NOMO-1 treated with DMSO at 0.1 percent for 48 hours (cell line): ENCODE measurements around the gene ATIC.

Experiments
- DNase-seq: peaks from one replicate; lab custom pipeline; 2025; ENCODE audit not compliant: unreplicated experiment; lab: John Stamatoyannopoulos, UW

ATIC gene

DNA sequence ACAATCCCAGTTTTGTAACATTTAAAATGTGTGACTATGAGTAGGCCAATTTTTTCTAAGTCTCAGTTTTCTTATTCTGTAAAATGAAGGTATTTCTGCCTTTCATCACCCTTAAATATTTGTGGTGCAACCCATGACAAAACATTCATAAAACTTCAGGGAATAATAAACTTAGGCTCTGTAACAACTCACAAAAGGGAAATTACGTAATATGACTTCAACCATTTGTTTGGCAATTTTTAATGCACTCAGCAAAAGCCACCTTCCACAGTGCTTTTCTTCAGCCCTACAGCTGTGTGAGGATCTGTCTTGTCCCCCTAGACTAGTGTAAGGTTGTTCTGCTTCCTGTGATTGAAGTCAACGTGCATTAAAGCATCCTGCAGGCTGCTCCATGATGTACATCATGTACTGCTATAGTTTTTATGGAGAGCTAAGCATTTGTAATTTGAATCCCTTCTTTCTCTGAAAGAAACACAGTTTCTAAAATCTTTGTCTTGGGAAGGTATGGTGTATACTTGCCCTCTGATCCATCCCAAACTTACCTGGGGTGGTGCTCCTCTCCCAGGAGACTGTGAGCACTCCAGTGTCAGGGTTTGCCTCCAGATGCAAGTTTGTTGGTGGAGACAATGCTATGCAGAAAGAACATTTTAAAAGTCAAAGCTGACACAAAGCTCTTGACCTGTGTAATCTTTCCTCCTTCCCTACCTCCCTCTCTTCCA is 84.9 kb downstream of the ATIC start:
- DNase-seq, result peak; percentile 85

DNA sequence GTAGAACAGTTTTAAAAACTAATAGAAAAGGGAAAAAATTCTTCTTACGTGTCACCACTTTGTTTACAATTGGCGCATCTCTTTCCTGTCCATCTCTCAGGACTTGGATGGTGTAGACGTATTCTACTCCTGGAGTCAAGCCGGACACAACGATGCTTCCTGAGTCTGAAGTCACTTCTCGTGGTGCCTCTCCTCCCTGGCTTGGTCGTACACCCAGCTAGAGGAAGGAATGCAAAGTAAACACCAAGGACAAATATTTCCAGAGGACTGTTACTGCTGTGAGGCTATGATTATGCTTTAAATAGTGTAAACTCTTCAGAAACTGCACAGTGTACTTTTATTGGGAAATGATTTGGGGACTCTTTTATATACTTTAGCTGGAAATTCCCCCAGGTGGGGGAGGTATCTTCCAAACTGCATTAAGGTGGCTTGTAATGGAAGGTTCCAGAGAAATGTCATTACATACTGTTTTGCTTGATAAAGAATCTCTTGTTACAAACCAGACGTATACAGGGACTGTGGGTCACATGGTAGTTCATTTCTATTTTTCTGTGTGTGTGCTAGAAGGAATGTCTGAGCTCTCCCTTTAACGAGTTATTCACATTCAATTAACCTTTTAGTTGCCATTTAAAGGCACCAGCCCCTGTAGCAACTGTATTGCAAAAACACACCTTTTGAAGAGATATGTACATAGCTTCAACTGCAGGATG is 85.9 kb downstream of the ATIC start:
- no peak for DNase-seq

DNA sequence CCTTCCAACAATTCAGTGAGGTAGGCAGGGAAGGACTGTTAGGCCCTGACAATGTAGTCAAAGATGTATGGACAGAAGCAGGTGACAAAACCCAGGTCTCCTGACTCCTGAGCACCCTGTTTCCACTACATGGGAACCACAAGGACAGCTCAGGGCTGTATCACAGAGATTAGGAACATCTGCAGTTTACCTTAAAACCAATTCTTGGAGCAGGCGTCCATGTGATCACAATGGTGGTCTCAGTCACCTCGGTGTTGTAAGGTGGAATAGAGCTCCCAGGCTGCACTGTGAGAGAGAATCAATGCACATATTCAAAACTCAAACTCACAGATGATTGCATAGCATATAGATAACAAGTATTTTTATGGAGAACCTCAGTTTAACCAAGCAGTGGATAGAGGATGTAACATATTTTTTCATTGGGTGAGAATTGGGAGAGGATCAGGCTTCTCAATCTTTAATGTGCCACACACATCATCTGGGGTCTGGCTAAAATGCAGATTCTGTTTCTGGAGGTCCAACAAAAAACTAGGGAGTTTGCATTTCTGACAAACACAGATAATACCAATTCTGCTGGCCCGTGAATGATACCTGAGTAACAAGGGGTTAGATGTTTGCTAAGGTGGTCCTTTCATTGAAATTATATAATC is 87.3 kb downstream of the ATIC start:
- no peak for DNase-seq
